ENCODE data around the gene WDR33.
"Not testable (repeated sequence)": the region's sequence is repeated elsewhere in the genome, so short reads cannot be mapped to it uniquely, and the experiment has no call there.

WDR33 gene

GRCh38 chr2:127810619-127811396 lies at the start of gene WDR33:
TSS of gene WDR33 (minus strand) at chr2:127811171. CDS start at chr2:127770981, 40,190 bp downstream.
- DNase-seq, result peak; percentile 94

- no peak for DNase-seq
Observed at GRCh38 chr2:127860130-127860529, 49.2 kb upstream of the WDR33 start.

GRCh38 chr2:127859712-127860085 lies 48.7 kb upstream of the WDR33 start:
- peak; percentile 73 for DNase-seq

DNA sequence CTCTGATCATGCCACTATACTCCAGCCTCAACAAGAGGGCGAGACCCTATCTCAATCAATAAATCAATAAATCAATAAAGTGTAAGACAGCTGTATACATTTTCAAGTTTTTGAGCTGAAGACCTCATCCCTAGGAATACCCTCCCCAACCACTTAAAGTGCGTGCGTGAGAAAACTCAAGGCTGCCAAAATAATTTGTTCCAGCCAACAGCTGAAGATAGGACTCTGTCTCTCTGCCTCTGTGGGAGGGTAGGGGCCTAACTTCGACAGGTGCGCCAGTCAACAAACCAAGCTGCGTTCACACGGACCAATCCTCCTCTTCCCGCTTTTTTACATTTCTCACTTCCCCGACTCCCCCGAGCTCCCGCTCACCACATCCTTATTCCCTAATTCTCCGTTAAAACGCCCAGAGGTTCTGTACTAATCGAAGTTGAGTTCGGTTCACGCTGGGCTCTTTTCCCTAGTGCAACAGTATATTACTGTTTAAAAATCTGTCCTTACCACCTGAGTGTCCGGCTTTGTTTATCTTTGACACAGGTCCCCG lies 46.4 kb upstream of the WDR33 start:
- no peak for DNase-seq

DNA sequence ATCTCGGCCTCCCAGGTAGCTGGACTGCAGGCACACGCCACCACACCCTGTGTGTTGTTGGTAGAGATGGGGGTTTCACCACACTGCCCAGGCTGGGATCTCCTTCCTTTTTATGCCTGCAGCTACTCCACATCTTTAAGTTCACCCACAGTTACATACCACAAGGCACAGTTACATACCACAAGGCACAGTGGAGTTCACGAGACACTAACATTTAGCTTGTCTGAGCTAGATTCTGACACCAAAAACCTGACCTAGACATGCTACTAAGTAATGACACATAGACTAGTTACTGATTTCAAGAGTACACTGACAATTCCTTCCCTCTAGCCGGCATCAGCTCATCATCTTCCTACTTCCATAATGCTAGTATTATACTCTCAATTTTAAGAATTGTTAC lies 42.7 kb upstream of the WDR33 start:
- no peak for DNase-seq

GRCh38 chr2:127852388-127852787 lies 41.4 kb upstream of the WDR33 start:
- no peak for DNase-seq

GRCh38 chr2:127847931-127848330 lies 37.0 kb upstream of the WDR33 start:
- DNase-seq, result no peak

- DNase-seq, result no peak
Observed at GRCh38 chr2:127844973-127845372, 34.0 kb upstream of the WDR33 start.

DNA sequence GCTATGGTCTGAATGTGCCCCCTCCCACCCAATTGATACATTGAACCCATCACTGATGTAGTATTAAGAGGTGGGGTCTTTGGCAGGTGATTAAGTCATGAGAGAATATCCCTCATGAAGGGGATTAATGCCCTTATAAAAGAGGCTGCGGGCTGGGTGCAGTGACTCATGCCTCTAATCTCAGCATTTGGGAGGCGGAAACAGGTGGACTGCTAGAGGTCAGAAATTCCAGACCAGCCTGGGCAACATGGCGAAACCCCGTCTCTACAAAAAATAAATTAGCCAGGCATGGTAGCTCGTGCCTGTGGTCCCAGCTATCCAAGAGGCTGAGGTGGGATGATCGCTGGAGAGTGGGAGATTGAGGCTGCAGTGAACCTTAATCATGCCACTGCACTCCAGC lies 32.7 kb upstream of the WDR33 start:
- no peak for DNase-seq

DNA sequence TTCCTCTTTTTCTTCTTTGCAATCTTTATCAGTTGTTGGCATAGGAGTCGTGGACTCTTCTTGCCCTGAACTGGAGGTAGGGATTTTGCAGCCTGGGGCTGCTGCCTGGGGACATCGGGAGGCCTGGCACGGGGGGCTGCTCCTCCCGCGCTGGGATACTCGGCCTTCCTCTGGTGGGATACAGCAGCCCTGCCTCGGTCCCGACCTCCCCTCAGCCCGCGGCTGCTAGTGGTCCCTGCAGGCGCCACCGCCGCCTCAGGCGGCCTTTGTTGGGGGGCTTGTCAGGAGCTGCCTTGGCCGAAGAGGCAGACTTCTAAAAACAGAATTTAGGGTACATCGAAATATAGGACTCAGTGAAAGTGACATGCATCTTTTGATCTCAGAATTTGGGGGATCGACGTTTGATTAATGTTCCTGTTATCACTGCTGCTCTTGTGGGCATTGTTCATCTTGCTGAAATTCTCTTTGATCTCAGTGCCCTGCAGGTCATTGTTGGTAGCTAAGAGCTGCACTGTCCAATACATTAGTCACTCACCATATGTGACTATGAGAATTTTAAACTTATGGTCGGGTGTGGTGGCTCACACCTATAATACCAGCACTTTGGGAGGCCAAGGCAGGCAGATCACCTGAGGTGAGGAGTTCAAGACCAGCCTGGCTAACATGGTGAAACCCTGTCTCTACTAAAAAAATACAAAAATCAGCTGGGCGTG lies 30.7 kb upstream of the WDR33 start:
- no peak for DNase-seq

GRCh38 chr2:127840893-127841292 lies 29.9 kb upstream of the WDR33 start:
- no peak for DNase-seq

DNA sequence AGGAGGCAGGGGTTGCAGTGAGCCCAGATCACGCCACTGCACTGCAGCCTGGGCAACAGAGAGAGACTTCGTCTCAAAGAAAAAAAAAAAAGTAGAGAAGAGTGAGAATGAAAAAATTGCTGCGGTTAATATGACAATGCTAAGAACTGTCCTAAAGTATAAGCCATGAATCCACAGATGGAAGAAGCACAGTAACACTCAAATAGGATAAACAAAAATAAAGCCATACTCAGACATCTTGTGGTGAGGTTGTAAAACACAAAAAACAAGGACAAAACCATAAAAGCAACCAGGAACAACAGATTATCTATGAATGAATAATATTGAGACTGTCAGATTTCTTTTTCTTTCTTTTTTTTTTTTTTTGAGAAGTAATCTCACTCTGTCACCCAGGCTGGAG lies 24.0 kb upstream of the WDR33 start:
- DNase-seq, result no peak

- peak; percentile 43 for DNase-seq
Observed at GRCh38 chr2:127829845-127830246, 18.9 kb upstream of the WDR33 start.

- DNase-seq, result not testable (repeated sequence)
Observed at GRCh38 chr2:127826708-127827107, 15.7 kb upstream of the WDR33 start.

GRCh38 chr2:127826047-127826446 lies 15.1 kb upstream of the WDR33 start:
- no peak for DNase-seq

- DNase-seq, result no peak
Observed at GRCh38 chr2:127820080-127820668, 9.2 kb upstream of the WDR33 start.

DNA sequence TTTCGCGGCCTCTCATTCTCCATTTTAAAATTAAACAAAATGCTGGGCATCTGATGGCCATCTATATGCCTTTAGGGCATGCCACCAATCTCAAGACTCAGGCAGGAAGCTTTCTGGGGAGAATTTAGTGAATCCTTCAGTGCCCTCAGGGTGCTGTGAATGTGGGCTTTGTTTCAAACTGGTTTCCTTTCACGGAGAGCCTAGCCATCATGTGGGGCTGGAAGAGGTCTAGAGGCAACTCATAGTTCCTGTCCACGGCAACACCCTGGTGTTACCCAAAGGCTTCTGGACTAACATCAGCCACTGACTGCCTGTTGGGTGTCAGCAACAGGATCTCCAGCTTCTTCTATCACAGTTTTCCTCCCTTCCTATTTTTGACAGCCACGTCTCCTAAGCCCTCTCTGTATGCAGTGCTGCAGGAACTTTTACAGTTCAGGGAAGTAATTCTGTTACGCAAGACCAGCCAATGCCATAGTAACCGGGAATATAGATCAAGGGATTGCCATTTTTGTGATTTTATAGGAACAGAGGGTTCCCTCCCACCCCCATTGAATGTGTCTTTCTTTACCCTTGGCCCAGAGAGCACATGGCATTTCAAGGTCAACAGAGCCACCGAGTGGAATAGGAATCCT lies 7.9 kb upstream of the WDR33 start:
- no peak for DNase-seq

DNA sequence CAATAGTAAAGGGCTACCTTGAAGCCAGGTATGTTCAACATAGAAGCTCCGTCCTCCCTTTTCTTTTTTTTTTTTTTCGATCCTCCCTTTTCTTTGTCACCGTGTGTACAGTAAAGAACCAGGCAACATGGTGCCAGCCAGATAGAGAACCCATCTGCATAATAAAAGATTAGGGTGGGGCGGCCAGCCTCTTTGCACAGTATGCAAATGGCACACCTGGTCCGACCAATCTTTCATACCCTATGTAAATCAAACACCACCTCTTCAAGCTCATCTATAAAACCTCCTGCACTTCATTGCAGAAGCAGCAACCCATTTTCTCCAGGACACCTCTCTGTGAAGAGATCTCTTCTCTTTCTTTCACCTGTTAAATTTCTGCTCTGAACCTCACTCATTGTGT lies 7.3 kb upstream of the WDR33 start:
- no peak for DNase-seq

DNA sequence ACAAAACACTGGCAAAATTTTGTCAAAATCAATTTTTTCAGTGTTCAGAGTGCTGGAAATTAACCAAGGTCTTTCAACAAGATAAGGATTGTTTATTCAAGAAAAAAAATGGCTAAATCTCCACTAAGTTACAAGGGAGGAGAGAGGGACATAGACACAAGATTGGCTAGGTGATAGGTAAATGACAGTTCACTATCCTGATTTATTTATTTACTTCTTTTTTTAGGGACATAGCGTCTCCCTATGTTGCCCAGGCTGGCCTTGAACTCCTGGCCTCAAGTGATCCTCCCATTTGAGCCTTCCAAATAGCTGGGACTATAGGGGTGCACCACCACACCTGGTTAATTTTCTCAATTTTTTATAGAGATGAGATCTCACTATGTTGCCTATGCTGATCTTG lies 3.7 kb upstream of the WDR33 start:
- DNase-seq, result no peak

GRCh38 chr2:127812441-127812840 lies 1.5 kb upstream of the WDR33 start:
- not testable (repeated sequence) for DNase-seq

- DNase-seq, result no peak
Observed at GRCh38 chr2:127811397-127812321, 688 bp upstream of the WDR33 start.

DNA sequence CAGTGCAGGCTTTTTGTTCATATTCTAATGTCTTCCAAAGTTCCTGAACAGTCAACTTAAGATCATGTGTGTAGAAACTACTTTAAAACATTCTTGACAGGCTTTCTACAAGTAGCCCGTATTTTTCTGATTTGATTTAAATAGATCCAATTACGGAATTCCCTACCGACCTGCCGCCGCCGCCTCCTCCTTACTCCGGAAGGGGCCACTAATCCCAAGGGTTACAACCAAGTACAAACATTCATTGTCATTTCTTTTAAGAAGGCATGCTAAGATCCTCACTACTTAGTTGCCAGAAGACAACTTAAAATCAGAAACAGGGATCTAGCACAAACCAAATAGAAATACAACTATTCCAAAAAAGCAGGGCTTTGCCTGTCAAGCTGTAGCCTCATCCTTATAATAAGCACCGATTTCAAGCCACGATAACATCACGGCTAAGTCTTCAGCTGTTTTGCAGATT lies 784 bp downstream of the WDR33 start:
- no peak for DNase-seq

Measured in activated CD4-positive, alpha-beta T cell treated with anti-CD3 and anti-CD28 coated beads, Interleukin-2, amount 50 U/mL, for 1 hour (primary cell).